GM13976 (cell line): ENCODE data around the gene FOXP1.

Experiments
- DNase-seq: peaks from one replicate; pipeline ENCODE4 v3.0.0; 2012; ENCODE audit warnings: low spot score
- in situ Hi-C: fragments of 300-500 bp; cut with MboI; formaldehyde crosslinking; loops from one replicate; pipeline ENCODE4 v1.12.0; 2022; ENCODE audit warnings: low sequenced_read_pairs, mixed read lengths, inconsistent platforms; ENCODE audit not compliant: unreplicated experiment
- TF ChIP-seq, protein P1 (sequence below): IDR thresholded peaks from 2 replicates; pipeline ENCODE4 v1.5.1; 2012; ENCODE audit warnings: borderline replicate concordance, mild to moderate bottlenecking; ENCODE audit not compliant: insufficient read depth; ENCODE audit errors: extremely low read depth, missing control alignments, control extremely low read depth

The FOXP1 gene

DNA sequence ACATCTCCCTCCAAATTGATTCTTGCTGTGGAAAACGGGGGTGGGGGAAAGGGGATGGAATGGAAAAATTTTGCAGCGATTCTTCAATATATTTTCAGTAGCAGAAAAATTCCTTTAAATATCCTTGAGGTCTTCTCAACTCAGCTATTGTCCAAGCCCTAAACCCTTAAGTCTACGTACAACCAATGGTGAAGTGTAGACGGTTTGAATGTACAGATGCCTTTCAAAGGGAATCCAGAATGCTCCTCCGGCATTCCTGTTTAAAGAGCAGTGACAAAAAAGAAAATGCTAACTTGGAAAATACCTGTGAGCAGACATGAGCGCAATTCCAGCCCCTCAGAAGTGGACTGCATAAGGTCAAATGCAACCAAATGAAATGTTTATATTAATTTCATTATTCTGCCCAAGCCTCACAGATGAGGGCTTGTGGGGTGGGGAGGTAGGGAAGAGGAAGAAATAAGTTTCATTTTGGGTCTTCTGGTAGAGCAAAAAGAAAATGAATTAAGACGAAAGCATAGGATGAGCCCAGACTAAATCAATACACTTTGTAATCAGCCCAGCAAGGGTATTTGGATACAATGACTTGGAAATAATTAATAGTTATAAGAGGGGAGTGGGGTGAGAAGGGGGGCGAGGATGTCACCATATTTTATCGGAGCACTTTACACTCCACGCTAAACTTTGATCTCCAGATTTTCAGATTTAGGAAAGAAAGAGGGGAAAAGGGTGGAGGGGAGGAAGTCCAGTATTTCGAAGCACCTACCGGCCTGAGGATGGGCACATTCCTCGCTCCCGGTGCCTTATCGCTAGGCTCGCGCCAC, 2.7 kb downstream of the FOXP1 start:
- TF ChIP-seq, protein P1, sequence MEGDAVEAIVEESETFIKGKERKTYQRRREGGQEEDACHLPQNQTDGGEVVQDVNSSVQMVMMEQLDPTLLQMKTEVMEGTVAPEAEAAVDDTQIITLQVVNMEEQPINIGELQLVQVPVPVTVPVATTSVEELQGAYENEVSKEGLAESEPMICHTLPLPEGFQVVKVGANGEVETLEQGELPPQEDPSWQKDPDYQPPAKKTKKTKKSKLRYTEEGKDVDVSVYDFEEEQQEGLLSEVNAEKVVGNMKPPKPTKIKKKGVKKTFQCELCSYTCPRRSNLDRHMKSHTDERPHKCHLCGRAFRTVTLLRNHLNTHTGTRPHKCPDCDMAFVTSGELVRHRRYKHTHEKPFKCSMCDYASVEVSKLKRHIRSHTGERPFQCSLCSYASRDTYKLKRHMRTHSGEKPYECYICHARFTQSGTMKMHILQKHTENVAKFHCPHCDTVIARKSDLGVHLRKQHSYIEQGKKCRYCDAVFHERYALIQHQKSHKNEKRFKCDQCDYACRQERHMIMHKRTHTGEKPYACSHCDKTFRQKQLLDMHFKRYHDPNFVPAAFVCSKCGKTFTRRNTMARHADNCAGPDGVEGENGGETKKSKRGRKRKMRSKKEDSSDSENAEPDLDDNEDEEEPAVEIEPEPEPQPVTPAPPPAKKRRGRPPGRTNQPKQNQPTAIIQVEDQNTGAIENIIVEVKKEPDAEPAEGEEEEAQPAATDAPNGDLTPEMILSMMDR, result no peak
- in situ Hi-C loops, result no loop called here

DNA sequence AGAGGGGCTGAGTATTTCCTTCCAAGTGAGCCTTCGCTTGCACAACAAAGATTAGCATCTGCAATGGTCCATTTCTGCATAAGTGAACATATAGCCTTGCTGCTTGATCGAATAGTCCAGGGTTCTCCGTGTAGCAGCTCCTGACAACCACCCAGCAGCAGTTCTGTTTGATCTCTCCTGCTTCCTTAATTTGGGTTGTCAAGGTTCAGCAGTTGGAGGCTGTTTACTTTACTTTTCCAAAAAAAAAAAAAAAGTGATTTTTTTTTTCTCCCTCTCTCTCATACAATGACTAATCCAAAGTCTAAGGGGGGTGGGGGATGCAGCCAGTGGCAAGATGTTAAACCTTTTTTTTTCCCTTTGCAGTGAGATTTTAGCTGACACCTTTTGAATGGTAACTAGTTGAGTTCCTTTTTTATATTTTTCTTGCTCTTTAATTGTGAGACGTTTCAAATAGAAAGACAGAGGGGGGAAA, 3.6 kb downstream of the FOXP1 start:
- TF ChIP-seq, protein P1, result no peak
- no peak for DNase-seq
- in situ Hi-C loops, result no loop called here

More for the DNA sequence above, 2.7 kb downstream of the FOXP1 start:
- no peak for DNase-seq

DNA sequence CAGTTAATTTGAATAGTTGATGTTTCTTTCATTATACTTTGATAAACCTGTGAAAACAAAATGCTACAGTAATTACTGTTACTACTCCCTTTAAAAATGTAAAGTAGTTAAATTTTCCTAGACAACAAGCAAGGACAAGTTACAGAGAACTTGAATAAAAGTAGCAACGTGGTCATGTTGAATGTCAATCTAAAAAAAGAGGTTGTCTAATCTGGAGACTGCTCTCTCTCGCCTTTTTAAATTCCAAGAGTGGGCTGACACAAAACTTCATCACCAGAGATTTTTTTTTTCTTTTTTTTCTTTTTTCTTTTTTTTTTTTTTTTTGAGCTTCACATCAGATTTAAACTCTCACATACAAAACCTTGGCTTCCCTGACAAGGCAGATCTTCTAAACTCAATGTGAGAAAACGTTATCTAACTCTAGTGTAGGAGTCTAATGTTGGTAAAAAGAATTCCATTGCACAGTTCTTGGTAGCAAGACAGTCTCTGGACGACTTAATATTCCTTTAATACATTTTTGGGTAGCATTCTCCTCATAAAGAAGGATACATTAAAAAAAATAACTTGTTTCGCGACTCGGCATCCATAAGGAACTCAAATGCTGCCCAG, 4.1 kb downstream of the FOXP1 start:
- no peak for DNase-seq
- in situ Hi-C loops, result no loop called here
- TF ChIP-seq, protein P1, result no peak

DNA sequence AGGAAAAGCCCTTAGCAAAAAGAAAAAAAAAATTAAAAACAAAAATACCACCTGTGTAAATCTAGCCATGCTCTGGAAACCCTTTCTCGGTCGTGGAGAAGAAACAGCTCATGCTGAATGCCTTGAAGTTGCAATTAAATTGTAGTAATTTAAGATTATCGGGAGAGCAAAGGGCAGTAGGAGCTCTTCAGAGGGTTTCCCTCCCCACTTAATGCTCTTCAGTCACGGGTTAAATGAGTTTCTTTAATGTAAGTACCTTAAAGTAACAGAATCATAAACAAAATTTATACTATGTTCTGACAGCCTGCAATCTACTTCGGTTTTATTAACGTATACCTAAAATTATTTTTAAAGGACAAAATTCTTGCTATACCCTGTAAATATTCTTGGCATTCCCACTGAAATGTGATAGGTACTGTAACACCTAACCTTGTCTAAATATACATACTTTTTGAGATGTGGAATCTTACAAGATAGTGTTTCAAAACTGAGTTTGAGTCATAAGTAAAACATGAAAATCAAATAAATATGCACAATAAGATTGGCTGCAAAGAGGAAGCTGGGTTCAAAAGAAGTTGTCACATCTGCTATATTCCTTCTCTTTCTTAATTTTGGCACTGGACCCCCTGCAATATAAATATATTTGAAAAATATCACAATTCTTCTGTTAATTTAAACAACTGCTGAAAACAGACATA, 5.3 kb downstream of the FOXP1 start:
- in situ Hi-C loops, result no loop called here
- TF ChIP-seq, protein P1, result no peak
- no peak for DNase-seq

DNA sequence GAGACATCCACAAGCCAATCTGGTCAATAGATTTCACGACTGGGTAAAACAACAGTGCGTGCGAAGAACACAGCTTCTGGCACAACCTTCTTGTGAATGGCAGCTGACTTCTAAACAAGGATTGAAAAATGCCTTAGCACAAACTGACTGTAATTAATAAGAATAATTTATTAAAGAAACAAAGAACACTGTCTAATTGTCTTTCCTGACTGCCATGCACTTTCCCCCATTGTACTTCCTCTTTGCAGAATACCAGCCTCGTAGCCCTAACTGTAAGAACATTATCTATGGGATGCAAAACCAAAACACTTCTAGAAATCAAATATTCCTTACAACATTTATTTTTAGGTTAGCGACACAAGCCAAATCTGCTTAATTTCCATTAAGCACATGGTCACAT, 6.5 kb downstream of the FOXP1 start:
- TF ChIP-seq, protein P1, result no peak
- no peak for DNase-seq
- in situ Hi-C loops, result no loop called here

DNA sequence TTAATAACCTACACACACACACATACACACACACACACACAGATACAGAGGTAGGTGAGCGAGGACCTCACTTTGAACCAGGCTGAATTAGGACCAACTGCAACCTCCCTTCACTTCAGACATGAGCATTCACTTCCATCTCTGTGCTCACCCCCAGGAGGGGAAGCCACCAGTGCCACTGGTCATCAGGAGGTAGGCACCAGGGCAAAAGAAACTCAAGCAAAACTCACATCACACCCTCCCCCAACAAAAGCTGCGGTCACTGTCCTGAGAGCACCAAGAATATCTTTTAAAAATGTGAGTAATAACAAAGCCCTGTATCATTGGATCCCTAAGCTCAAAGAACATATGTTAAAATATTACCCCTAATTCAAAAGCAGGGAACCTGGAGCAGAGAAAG, 8.1 kb downstream of the FOXP1 start:
- TF ChIP-seq, protein P1, result no peak
- in situ Hi-C loops, result no loop called here
- DNase-seq, result no peak
